NCI-H748 treated with DMSO at 0.1 percent for 48 hours (cell line): ENCODE data around the gene ARID3C.

Experiments
- DNase-seq: peaks from one replicate; lab custom pipeline; 2025; lab: John Stamatoyannopoulos, UW

The ARID3C gene

DNA sequence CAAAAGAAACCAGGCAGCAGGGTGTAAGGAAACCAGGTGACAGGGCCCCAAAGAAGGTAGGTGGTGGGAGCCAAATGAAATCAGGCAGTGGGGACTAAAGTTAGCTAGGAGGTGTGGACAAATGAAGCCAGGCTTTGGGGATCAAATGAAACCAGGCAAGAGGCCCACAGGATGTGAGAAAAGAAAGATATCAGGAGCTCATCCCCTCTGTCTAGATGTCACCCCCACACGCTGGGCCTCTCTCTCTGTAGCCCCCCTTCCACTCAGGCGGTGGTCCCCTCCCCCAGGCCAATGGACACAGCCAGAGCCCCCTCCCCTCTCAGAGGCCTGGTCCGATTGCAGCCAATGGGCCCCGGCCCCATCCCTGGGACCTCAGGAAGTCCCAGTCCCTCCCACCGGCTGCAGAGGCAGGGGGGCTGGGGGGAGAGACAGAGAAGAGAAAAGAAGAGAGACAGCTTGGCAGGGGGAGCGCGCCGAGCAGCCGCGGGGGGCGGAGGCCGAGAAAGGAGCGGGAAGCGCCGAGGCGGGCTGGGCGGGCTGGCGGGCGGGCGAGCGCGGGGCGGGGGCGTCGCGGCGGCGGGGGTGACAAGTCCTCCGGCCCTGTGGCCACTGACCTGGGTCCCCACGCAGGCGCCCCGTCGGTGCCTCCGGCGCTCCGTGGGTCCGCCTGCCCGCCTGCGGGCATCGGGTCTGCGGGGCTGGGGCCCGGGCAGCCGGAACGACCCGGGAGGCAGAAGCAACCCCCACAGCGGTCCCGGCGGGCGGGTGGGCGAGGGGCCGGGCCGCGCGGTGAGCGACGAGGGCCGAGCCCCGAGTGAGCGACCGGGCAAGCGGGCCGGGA is 51.2 kb downstream of the ARID3C start:
- no peak for DNase-seq

DNA sequence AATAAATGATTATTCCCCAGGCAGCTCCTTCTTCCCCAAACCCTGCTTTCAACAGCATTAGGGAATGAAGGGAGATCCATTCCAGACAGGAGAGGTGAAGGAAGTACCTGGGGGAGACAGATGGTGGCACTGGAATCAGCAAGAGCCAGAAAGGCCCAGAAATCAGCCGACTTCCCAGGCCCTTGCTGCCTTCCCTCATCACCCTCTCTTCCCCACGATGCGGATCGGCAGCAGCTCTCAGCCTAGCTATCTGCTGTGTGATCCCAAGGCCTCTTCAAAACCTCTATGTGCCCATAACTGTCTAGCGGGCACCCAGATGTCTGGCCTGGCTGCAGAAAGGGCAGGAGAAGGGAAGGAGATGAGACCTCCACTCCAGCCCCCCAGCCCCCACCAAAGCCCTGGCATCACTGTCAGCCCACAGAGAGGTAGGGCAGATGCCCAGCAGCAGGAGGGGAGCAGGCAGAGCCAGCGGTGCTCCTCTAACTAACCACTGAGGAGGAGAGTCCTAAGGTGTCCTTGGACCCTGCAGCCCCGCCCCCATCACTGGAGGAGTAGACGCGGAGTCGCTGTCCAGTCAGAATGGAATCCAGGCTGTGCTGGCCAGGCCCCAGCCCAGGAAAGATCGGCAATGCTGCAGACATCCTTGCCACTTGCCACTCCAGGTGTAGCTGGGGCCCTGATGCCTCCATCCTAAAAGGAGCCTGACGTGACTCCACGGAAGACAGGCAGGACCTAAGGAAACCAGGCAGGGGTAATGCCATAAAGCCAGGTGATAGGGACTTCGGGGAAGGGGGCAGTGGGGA is 52.1 kb downstream of the ARID3C start:
- DNase-seq = no peak

DNA sequence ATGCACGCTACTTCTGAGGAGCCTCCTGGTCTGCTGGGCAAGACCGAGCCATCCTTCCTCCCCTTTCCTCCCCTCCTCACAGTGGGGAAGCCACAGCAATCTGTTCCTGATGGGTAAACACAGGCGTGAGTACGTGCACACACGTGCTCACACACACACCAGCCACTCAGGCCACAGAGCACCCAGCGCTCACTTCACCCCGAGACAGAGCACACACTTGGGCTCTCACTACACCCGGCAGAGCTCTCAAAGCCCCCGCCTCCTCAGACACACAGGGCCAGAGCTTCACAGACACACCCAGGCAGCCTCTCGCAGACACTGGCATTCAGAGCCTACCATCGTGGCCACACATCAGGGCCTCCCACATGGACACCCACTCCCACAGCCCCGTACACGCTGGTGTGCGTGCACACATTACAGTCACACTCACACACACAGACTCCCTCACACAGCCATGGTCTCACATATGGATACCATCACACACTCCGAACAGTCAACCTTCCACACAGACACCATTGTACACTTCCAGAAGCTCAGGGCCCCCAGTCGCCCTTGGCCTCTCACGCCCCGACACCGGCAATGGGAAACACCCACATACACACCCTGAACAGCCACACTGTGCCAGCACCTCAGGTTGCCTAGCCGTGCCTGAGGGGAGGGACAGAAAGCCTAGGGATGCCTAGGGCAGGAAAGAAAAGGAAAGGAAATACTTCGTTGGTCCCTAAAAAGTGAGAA is 52.8 kb downstream of the ARID3C start:
- no peak for DNase-seq

DNA sequence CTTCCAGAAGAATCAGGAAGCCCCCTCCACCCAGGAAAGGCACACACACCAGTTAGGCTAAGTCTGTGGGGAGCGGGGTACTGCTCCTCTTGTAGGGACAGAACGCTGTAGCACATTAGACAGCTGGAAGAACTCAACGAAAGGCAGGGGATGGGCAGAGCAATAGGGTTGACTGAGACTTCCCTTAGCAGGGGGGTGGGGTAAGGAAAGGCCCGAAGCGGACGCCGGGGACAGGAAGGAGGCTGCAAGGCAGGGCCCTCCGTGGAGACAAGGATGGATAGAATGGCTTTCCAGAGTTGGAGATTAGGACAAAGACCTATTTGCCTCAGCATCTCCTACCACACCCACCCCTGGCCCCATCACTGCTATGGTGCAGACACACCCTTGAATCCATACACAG is 53.6 kb downstream of the ARID3C start:
- no peak for DNase-seq

DNA sequence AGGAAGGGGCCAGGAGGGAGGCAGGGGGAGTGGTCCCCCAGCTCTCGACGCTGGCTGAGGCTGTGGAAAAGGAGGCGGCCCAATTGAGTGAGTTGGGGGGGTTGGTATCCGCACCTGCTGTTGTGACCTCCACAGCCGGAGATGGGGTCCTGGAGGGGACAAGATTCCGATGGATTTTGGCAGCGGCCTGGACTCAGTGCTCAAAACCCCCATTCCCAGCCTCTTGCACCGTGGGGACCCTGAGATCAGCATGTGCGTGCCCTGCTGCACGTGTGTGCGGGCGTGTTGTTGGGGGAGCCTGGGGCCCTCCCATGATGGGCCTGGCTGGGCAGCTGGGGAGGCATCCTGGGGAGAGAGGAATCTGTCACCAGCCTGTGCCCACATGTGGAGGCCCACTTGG is 54.3 kb downstream of the ARID3C start:
- no peak for DNase-seq

DNA sequence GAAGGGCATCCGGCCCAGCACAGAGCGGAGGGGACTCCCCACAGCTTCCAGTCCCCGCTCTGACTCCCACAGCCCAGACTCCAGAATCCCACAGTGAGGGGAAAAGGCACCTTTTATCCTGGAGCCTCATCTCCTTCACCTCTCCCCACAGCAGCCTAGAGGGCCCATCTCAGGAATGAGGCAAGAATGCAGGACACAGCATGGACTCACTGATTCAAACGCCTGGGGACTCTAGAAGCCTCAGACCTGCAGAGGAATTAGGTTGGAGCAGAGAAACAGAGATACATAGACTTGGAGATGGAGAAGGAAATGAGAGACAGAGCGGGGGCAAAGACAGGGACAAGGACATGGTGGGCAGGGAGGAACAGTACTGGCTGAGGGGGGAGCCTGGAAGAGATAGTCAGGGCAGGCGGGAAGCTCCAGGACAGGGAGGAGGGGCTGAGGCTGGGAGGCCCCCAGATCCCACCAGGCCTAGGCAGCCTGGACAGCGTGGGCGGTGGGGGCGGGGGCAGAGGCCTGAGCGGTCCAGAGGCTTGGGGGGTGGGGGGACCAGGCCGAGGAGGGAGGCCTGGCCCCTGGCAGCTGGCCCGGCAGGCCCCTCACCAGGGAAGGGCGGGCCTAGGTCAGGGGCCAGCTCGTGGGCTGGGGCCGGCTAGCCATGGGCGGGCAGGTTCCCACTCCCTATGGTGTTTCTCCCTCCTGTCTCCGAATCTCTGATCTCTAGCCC is 55.1 kb downstream of the ARID3C start:
- no peak for DNase-seq

DNA sequence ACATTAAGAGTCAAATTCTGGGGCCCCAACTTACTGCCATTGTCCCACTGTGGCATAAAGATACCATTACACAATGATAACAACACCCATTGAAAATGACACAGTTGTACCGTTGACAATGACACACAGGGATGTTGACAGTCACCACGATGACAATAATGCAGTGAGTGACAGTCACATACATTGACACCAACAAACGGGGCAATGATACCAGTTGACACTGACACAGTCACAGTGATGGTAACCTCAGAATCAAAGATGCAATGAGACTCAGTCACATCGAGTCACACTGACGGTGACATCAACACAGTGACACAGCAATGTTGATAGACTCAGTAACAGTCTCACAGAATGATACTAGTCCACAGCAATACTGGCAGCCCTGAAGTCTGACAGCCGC is 56.2 kb downstream of the ARID3C start:
- no peak for DNase-seq

DNA sequence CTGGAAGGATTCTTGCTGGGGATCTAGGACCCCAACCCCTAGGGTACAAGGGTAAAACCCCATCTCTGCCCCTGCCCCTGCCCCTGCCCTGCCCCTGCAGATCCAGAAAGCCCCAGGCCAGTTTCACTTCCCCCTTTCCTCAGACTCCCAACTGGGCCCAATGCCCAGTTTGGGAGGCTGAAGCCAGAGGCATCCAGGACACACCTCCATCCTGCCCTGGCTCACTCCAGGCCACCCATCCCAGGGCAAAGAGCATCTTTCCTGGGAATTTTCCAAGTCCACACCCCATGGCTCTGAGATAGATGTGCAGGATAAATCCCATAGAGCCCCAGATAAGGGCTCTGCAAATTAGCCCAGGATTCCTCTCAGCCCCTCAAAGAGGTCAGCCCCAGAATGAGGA is 56.8 kb downstream of the ARID3C start:
- DNase-seq = no peak

DNA sequence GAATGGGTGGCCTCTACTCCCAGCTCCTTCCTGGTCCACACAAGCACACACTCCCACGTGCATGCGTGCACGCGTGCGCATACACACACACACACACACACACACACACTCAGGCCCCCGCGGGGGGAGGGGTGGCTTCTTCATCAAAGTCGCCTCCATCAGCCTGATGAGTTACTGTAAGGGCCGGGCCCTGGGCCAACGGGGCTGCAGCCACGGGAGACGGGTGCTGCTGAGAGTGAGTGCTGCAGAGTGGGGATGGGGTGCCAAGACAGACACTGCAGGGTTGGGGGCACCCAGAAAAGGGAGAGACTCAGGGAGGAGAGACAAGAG is 57.4 kb downstream of the ARID3C start:
- DNase-seq = no peak
